ENCODE data around the gene CBLN3. TPM values are rescaled to one million over a fixed set of nuclear protein-coding genes. Genes with fewer than 3 reads are reported as not detected.
"Not testable (repeated sequence)": the region's sequence is repeated elsewhere in the genome, so short reads cannot be mapped to it uniquely, and the experiment has no call there.

CBLN3 gene
- total and polyA plus RNA-seq, 7 experiments from 2014 or later, result 0.24 to 13.9 (median 2.9) TPM; not detected in 1

DNA sequence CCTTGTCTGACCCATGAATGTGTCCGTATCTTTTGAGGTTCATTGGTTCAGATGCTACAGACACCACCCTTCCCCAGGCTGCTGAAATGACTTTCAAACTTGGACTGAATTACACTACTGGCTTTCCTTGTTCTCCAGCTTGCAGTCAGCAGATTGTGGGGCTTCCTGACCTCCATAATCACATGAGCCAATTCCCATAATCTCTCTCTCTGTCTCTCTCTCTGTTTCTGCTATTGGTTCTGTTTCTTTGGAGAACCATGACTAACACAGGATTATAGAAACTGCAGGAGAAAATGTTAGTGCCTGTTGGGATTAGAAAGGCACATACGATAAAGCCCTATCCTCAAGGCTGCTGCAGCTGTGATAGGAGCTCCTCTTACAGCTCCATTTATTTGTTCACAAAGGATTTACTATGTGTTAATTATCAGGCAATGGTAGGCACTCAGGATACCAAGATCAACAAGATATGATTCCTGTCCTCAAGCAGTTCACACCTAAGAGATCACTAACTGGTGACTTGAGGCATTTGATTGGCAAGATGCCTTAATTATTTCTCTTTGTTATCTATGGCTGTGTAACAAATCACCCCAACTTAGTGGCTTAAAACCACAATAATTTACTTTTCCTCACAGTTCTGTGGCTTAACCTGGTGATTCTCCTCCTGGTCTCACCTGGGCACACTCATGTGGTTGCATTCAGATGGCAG lies 40.8 kb downstream of the CBLN3 start:
- no peak for DNase-seq
- no peaks in the 10 kb centered on the region for H3K9me3 Mint-ChIP-seq
- H3K36me3 Mint-ChIP-seq, result no peaks in the 10 kb centered on the region
- POLR2A ChIA-PET, result no interaction called here
- intact Hi-C loops (cut with micrococcal nuclease), result no loop called here
- ATAC-seq, result no peak
- no peaks in the 10 kb centered on the region for H3K4me1 Mint-ChIP-seq
- H3K4me3 Mint-ChIP-seq, result no peak overlapping the region
- Histone ChIP-seq H3K9me3 (ENCODE audit: control insufficient read depth in 2 of 3, low read length in 3 of 3) (no peaks in the 10 kb centered on the region), H3K4me3 (ENCODE audit: low read length) (no peak overlapping the region), H3K27ac (ENCODE audit: low read depth, low read length) (no peak overlapping the region), H3K36me3 (ENCODE audit: control insufficient read depth in 2 of 3, insufficient read depth in 3 of 3, low read length in 3 of 3) (no peaks in the 10 kb centered on the region), H3K4me1 (ENCODE audit: control insufficient read depth in 2 of 2, insufficient read depth in 2 of 2, low read length in 2 of 2) (no peaks in the 10 kb centered on the region), H3K27me3 (ENCODE audit: control insufficient read depth in 2 of 2, insufficient read depth in 2 of 2, low read length in 2 of 2) (no peaks in the 10 kb centered on the region)
- no peak overlapping the region for H3K27ac Mint-ChIP-seq
- H3K27me3 Mint-ChIP-seq, result peaks cover 5 to 52% (median 19%) of the 10 kb centered on the region in 5 donors
- CTCF ChIA-PET, result no interaction called here

DNA sequence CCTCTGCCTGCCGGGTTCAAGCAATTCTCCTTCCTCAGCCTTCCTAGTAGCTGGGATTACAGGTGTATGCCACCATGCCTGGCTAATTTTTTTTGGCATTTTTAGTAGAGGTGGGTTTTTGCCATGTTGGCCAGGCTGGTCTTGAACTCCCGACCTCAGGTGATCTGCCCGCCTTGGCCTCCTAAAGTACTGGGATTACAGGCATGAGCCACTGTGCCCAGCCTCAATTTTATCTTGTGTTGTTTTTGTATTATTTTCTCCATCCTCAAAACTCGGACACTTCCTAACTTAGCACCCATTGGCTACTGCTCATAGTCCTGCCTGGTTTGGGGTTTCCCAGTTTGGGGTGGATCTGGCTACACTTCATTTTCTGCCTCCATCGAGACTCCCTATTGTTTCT lies 41.9 kb downstream of the CBLN3 start:
- CTCF ChIA-PET; H3K27ac Mint-ChIP-seq; H3K9me3 ChIP-seq (ENCODE audit: control insufficient read depth in 2 of 3, low read length in 3 of 3); intact Hi-C loops (cut with micrococcal nuclease); H3K9me3 Mint-ChIP-seq; H3K4me3 Mint-ChIP-seq; H3K4me3 ChIP-seq (ENCODE audit: low read length); H3K36me3 ChIP-seq (ENCODE audit: control insufficient read depth in 2 of 3, insufficient read depth in 3 of 3, low read length in 3 of 3); H3K27me3 ChIP-seq (ENCODE audit: control insufficient read depth in 2 of 2, insufficient read depth in 2 of 2, low read length in 2 of 2); ATAC-seq; H3K4me1 ChIP-seq (ENCODE audit: control insufficient read depth in 2 of 2, insufficient read depth in 2 of 2, low read length in 2 of 2); H3K27ac ChIP-seq (ENCODE audit: low read depth, low read length); H3K36me3 Mint-ChIP-seq; DNase-seq; POLR2A ChIA-PET; H3K4me1 Mint-ChIP-seq: not testable (repeated sequence)
- H3K27me3 Mint-ChIP-seq, result peaks cover 4 to 51% (median 19%) of the 10 kb centered on the region in 5 donors

DNA sequence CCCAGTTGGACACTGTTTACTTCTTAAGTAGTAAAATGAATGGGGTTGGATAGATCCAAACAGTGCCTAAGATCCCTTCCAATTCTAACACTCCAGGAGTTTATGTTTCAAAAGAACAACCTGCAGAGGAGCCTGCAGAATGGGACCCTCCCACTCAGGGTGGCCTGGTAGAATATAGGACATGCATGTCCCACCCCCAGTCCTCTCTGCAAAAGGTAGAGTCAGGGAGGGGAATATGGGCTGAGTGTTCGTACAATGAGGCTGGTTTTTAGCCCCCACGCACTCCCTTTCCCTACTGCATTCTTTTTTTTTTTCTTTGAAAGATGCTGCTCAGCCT lies 42.5 kb downstream of the CBLN3 start:
- Histone ChIP-seq H3K4me3 (ENCODE audit: low read length) (no peak overlapping the region), H3K27me3 (ENCODE audit: control insufficient read depth in 2 of 2, insufficient read depth in 2 of 2, low read length in 2 of 2) (no peaks in the 10 kb centered on the region), H3K4me1 (ENCODE audit: control insufficient read depth in 2 of 2, insufficient read depth in 2 of 2, low read length in 2 of 2) (no peaks in the 10 kb centered on the region), H3K27ac (ENCODE audit: low read depth, low read length) (no peak overlapping the region), H3K9me3 (ENCODE audit: control insufficient read depth in 2 of 3, low read length in 3 of 3) (no peaks in the 10 kb centered on the region), H3K36me3 (ENCODE audit: control insufficient read depth in 2 of 3, insufficient read depth in 3 of 3, low read length in 3 of 3) (no peaks in the 10 kb centered on the region)
- Mint-ChIP-seq H3K36me3 (no peaks in the 10 kb centered on the region), H3K27ac (no peak overlapping the region), H3K9me3 (no peaks in the 10 kb centered on the region), H3K27me3 (peaks cover 0 to 49% (median 18%) of the 10 kb centered on the region in 5 donors), H3K4me3 (no peak overlapping the region), H3K4me1 (no peaks in the 10 kb centered on the region)
- ChIA-PET CTCF (no interaction called here), POLR2A (no interaction called here)
- no peak for ATAC-seq
- intact Hi-C loops (cut with micrococcal nuclease), result no loop called here
- DNase-seq, result no peak

DNA sequence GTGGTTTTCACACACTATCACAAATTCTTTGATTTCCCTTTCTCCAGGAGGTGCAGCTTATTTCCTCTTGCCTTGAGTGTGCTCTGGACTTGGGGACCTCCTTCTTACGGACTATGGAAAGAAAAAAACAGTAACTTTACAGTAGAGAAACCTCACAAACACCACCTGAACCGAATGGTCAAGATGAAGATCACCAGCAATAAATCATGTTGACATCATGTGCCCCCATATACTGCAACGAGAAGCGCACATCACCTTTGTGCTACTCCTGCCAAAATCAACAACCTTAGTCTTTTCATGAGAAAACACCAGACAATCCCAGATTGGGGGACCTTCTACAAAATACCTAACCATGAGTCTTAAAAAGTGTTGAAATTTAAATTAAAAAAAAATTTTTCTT lies 43.9 kb downstream of the CBLN3 start:
- H3K4me1 Mint-ChIP-seq, result peaks cover 0 to 4% (median 0%) of the 10 kb centered on the region in 7 donors
- no peaks in the 10 kb centered on the region for H3K36me3 Mint-ChIP-seq
- peaks cover 0 to 39% (median 5%) of the 10 kb centered on the region in 5 donors for H3K27me3 Mint-ChIP-seq
- H3K27me3 ChIP-seq (ENCODE audit: control insufficient read depth in 2 of 2, insufficient read depth in 2 of 2, low read length in 2 of 2), result no peaks in the 10 kb centered on the region
- no peak overlapping the region for H3K27ac Mint-ChIP-seq
- ChIA-PET CTCF (no interaction called here), POLR2A (no interaction called here)
- no peaks in the 10 kb centered on the region for H3K9me3 ChIP-seq (ENCODE audit: control insufficient read depth in 2 of 3, low read length in 3 of 3)
- no peaks in the 10 kb centered on the region for H3K36me3 ChIP-seq (ENCODE audit: control insufficient read depth in 2 of 3, insufficient read depth in 3 of 3, low read length in 3 of 3)
- no peak overlapping the region for H3K4me3 ChIP-seq (ENCODE audit: low read length)
- no peaks in the 10 kb centered on the region for H3K9me3 Mint-ChIP-seq
- H3K4me3 Mint-ChIP-seq, result no peak overlapping the region
- no peak overlapping the region for H3K27ac ChIP-seq (ENCODE audit: low read depth, low read length)
- no peak for DNase-seq
- ATAC-seq, result no peak
- intact Hi-C loops (cut with micrococcal nuclease), result no loop called here
- no peaks in the 10 kb centered on the region for H3K4me1 ChIP-seq (ENCODE audit: control insufficient read depth in 2 of 2, insufficient read depth in 2 of 2, low read length in 2 of 2)

DNA sequence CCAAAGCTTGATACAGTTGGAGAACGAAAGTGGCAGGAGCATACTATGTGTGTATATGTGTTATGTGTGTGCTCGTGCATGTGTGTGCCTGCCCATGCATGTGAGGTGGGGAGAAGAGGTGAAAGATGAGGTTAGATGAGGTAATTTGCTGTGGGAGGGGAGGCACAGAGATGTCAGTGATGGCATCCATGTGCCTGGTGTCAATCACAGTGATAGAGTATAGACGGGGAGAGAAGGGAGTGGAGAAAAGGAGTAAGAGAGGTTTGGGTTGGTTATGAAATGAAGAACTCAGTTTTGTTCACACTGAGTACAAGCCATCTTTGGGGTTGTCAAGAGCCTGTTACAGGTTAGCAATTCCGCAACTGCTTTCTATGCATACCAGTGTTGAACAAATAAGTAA lies 45.3 kb downstream of the CBLN3 start:
- no peaks in the 10 kb centered on the region for H3K9me3 ChIP-seq (ENCODE audit: control insufficient read depth in 2 of 3, low read length in 3 of 3)
- no peaks in the 10 kb centered on the region for H3K36me3 Mint-ChIP-seq
- no peaks in the 10 kb centered on the region for H3K9me3 Mint-ChIP-seq
- no peak overlapping the region for H3K4me3 Mint-ChIP-seq
- no peaks in the 10 kb centered on the region for H3K27me3 ChIP-seq (ENCODE audit: control insufficient read depth in 2 of 2, insufficient read depth in 2 of 2, low read length in 2 of 2)
- H3K4me1 ChIP-seq (ENCODE audit: control insufficient read depth in 2 of 2, insufficient read depth in 2 of 2, low read length in 2 of 2), result no peaks in the 10 kb centered on the region
- ATAC-seq, result no peak
- intact Hi-C loops (cut with micrococcal nuclease), result no loop called here
- no peaks in the 10 kb centered on the region for H3K36me3 ChIP-seq (ENCODE audit: control insufficient read depth in 2 of 3, insufficient read depth in 3 of 3, low read length in 3 of 3)
- peaks cover 0 to 4% (median 0%) of the 10 kb centered on the region in 7 donors for H3K4me1 Mint-ChIP-seq
- H3K4me3 ChIP-seq (ENCODE audit: low read length), result no peak overlapping the region
- no peak overlapping the region for H3K27ac Mint-ChIP-seq
- H3K27me3 Mint-ChIP-seq, result peaks cover 0 to 31% (median 5%) of the 10 kb centered on the region in 5 donors
- no peak overlapping the region for H3K27ac ChIP-seq (ENCODE audit: low read depth, low read length)
- DNase-seq, result no peak
- ChIA-PET CTCF (no interaction called here), POLR2A (no interaction called here)

DNA sequence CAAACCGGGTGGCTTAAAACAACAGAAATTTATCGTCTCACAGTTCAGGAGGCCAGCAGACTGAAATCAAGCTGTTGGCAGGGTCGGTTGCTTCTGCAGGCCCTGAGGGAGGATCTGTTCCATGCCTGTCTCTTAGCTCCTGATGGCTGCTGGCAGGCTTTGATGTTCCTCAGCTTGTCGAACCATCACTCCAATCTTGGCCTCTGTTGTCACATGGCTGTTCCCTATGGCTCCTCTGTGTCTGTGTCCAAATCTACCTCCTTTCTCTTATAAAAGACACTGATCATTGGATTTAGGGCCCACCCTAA lies 47.5 kb downstream of the CBLN3 start:
- intact Hi-C loops (cut with micrococcal nuclease), result no loop called here
- no peaks in the 10 kb centered on the region for H3K27me3 ChIP-seq (ENCODE audit: control insufficient read depth in 2 of 2, insufficient read depth in 2 of 2, low read length in 2 of 2)
- Mint-ChIP-seq H3K36me3 (no peaks in the 10 kb centered on the region), H3K27me3 (peaks cover 0 to 16% (median 5%) of the 10 kb centered on the region in 5 donors), H3K27ac (no peak overlapping the region), H3K4me1 (peaks cover 0 to 6% (median 0%) of the 10 kb centered on the region in 7 donors), H3K9me3 (no peaks in the 10 kb centered on the region), H3K4me3 (no peak overlapping the region)
- no peak overlapping the region for H3K4me3 ChIP-seq (ENCODE audit: low read length)
- ATAC-seq (no peak), DNase-seq (no peak)
- H3K4me1 ChIP-seq (ENCODE audit: control insufficient read depth in 2 of 2, insufficient read depth in 2 of 2, low read length in 2 of 2), result no peaks in the 10 kb centered on the region
- no peak overlapping the region for H3K27ac ChIP-seq (ENCODE audit: low read depth, low read length)
- POLR2A ChIA-PET, result interaction anchor here (0.9 kb wide), 1 partner anchor 50 kb away, joined by 3 read pairs; no protein-coding TSS in a partner anchor
- no peaks in the 10 kb centered on the region for H3K9me3 ChIP-seq (ENCODE audit: control insufficient read depth in 2 of 3, low read length in 3 of 3)
- H3K36me3 ChIP-seq (ENCODE audit: control insufficient read depth in 2 of 3, insufficient read depth in 3 of 3, low read length in 3 of 3), result no peaks in the 10 kb centered on the region
- CTCF ChIA-PET, result no interaction called here

DNA sequence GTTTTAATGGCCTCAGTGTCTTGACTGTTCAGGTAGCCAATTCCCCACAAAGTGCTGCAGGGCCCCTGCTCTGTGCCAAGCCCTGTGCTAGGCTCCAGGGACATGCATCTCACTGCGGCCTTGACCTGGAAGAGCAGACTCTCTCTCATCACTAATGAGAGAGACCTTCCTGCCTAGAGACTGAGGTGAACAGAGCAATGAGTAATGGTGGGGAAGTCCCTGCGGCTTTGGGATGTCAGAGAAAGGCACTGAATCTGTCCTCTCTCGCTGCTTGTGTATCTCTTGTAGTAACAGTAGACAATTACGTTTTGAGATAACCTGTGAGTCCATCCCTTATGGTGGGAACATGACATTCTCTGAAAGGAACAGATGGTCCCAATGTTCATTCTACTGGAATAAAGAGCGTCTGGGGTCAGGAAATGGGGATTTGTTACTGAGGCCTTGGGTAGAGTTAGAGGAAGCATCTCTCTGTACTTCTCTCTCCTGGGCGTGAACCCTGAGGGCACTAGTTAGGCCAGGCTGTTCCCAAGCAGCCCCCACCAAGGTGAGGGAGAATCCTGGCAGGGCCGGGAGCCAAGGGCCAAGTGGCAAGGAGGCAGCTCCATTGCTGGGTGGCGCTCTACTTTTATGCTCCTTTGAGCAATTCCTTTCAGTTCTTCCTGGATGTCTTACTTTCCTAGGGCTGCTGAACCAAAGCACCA lies 48.0 kb downstream of the CBLN3 start:
- no peaks in the 10 kb centered on the region for H3K9me3 Mint-ChIP-seq
- no peaks in the 10 kb centered on the region for H3K36me3 Mint-ChIP-seq
- peaks cover 0 to 16% (median 5%) of the 10 kb centered on the region in 5 donors for H3K27me3 Mint-ChIP-seq
- peaks cover 0 to 7% (median 0%) of the 10 kb centered on the region in 7 donors for H3K4me1 Mint-ChIP-seq
- intact Hi-C loops (cut with micrococcal nuclease), result no loop called here
- DNase-seq (no peak), ATAC-seq (no peak)
- H3K4me3 Mint-ChIP-seq, result no peak overlapping the region
- Histone ChIP-seq H3K4me3 (ENCODE audit: low read length) (no peak overlapping the region), H3K27ac (ENCODE audit: low read depth, low read length) (no peak overlapping the region), H3K36me3 (ENCODE audit: control insufficient read depth in 2 of 3, insufficient read depth in 3 of 3, low read length in 3 of 3) (no peaks in the 10 kb centered on the region), H3K9me3 (ENCODE audit: control insufficient read depth in 2 of 3, low read length in 3 of 3) (no peaks in the 10 kb centered on the region), H3K27me3 (ENCODE audit: control insufficient read depth in 2 of 2, insufficient read depth in 2 of 2, low read length in 2 of 2) (no peaks in the 10 kb centered on the region), H3K4me1 (ENCODE audit: control insufficient read depth in 2 of 2, insufficient read depth in 2 of 2, low read length in 2 of 2) (no peaks in the 10 kb centered on the region)
- H3K27ac Mint-ChIP-seq, result no peak overlapping the region
- CTCF ChIA-PET, result no interaction called here
- POLR2A ChIA-PET, result interaction anchor here (0.9 kb wide), 1 partner anchor 50 kb away, joined by 3 read pairs; no protein-coding TSS in a partner anchor

Data from naive thymus-derived CD4-positive, alpha-beta T cell (primary cell).